ENCODE results near the gene LCT. TPM values are rescaled to one million over a fixed set of nuclear protein-coding genes. Genes with fewer than 3 reads are reported as not detected.

The LCT gene
- total RNA-seq, 1 experiment from 2014 or later: not detected

DNA sequence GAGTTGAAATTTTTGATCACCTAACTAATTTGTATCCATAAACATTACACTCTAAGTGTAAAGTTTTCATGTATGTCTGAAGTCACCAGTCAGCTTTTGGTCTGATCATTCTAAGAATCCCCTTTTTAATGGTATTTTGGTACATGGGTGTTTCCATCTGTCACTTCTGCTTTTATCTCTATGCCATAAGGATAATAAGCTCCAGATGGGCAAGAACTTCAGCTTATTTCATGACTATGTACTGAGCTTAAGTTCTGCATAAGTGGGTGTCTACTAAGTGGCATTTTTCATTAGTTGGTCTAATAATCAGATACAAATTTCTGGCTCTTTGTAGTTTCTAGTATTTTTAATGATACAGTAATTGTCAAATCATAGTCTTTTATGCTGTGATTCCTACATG is 75.0 kb downstream of the LCT start:
- no peak overlapping the region for H3K4me2 ChIP-seq
- no TSS peak for BruUV-seq (replicated peaks)
- intact Hi-C loops (cut with micrococcal nuclease; ENCODE audit: unreplicated experiment): no loop called here
- peaks cover 11% of the 10 kb centered on the region; the same call in 1 of the 2 replicates for H4K20me1 ChIP-seq (ENCODE audit: insufficient read depth)
- no peaks in the 10 kb centered on the region for H3K9me2 ChIP-seq (ENCODE audit: insufficient read depth)
- no peak for TF ChIP-seq EZH2 (IDR thresholded peaks at IDR 0.05; ENCODE audit: low read depth)
- TF ChIP-seq, protein P1, sequence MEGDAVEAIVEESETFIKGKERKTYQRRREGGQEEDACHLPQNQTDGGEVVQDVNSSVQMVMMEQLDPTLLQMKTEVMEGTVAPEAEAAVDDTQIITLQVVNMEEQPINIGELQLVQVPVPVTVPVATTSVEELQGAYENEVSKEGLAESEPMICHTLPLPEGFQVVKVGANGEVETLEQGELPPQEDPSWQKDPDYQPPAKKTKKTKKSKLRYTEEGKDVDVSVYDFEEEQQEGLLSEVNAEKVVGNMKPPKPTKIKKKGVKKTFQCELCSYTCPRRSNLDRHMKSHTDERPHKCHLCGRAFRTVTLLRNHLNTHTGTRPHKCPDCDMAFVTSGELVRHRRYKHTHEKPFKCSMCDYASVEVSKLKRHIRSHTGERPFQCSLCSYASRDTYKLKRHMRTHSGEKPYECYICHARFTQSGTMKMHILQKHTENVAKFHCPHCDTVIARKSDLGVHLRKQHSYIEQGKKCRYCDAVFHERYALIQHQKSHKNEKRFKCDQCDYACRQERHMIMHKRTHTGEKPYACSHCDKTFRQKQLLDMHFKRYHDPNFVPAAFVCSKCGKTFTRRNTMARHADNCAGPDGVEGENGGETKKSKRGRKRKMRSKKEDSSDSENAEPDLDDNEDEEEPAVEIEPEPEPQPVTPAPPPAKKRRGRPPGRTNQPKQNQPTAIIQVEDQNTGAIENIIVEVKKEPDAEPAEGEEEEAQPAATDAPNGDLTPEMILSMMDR (conservative IDR thresholded peaks at IDR 0.05): no peak
- H3K27ac ChIP-seq: no peak overlapping the region
- no peaks in the 10 kb centered on the region for H3K79me2 ChIP-seq (ENCODE audit: low read depth)
- peaks cover 3% of the 10 kb centered on the region; the same call in 1 of the 2 replicates for H3F3A ChIP-seq (ENCODE audit: insufficient read depth, low read depth)
- CTCF ChIA-PET: no interaction called here
- no peaks in the 10 kb centered on the region for H3K27me3 ChIP-seq (ENCODE audit: insufficient read depth, low read depth)
- H3K4me1 ChIP-seq (replicated peaks; ENCODE audit: insufficient read depth): no peaks in the 10 kb centered on the region
- no peaks in the 10 kb centered on the region for H3K9me3 ChIP-seq (ENCODE audit: insufficient read depth, low read depth)
- POLR2A ChIA-PET (ENCODE audit: unreplicated experiment): interaction anchor here (0.7 kb wide), 1 partner anchor 695 kb away, joined by 3 read pairs; no protein-coding TSS in a partner anchor
- H3K4me3 ChIP-seq: no peak overlapping the region
- peaks cover 57% of the 10 kb centered on the region for H3K36me3 ChIP-seq (ENCODE audit: low read depth)
- H2AFZ ChIP-seq: no peak overlapping the region
- no peak for DNase-seq

DNA sequence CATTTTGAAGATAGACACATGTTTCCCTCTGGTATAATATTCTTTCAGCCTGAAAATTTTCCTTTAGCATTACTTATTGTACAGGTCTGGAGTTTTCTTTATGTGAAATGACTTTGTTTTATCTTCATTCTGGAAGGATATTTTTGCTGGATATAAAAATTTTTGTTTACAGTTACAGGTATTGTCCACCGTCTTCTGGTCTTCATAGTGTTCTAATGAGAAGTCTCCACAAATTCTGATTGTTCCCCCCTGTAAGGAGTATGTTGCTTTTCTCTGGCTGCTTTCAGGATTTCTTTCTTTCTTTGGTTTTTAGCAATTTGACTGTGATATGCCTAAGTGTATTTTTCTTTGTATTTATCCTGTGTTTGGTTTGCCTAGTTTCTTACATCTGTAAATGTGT is 80.3 kb downstream of the LCT start:
- no peaks in the 10 kb centered on the region for H3K4me1 ChIP-seq (replicated peaks; ENCODE audit: insufficient read depth)
- ChIA-PET CTCF (no interaction called here), POLR2A (ENCODE audit: unreplicated experiment) (no interaction called here)
- no peak overlapping the region for H3K4me2 ChIP-seq
- no peak overlapping the region for H2AFZ ChIP-seq
- no peaks in the 10 kb centered on the region; the same call in 1 of the 2 replicates for H3K9me3 ChIP-seq (ENCODE audit: insufficient read depth, low read depth)
- BruUV-seq (replicated peaks): no TSS peak
- H3K9me2 ChIP-seq (ENCODE audit: insufficient read depth): no peaks in the 10 kb centered on the region
- H3F3A ChIP-seq (ENCODE audit: insufficient read depth, low read depth): peaks cover 3% of the 10 kb centered on the region; the same call in 1 of the 2 replicates
- H3K79me2 ChIP-seq (ENCODE audit: low read depth): no peaks in the 10 kb centered on the region
- H3K36me3 ChIP-seq (ENCODE audit: low read depth): peaks cover 44% of the 10 kb centered on the region
- no peak overlapping the region for H3K27ac ChIP-seq
- peaks cover 3% of the 10 kb centered on the region; the same call in 1 of the 2 replicates for H4K20me1 ChIP-seq (ENCODE audit: insufficient read depth)
- TF ChIP-seq, protein P1 (conservative IDR thresholded peaks at IDR 0.05): no peak
- TF ChIP-seq EZH2 (IDR thresholded peaks at IDR 0.05; ENCODE audit: low read depth): no peak
- intact Hi-C loops (cut with micrococcal nuclease; ENCODE audit: unreplicated experiment): no loop called here
- no peak for DNase-seq
- no peaks in the 10 kb centered on the region for H3K27me3 ChIP-seq (ENCODE audit: insufficient read depth, low read depth)
- no peak overlapping the region for H3K4me3 ChIP-seq

DNA sequence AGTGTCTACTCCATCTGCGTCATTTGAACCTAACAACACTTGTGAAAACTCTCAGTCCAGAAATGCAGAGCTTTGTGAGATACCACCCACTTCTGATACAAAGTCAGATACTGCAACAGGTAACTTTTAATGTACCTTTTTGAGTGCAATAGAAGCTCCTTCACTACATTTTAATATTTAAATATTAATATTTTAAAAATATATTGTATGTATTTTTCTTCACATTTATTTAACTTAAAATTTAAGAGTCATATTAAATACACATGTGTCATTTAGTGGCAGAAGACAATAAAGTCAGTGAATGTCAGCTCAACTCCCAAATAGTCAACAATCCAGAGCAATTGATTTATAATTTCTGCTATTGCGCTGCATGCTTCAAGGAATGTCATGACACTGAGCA is 81.4 kb downstream of the LCT start:
- no peak overlapping the region for H3K4me2 ChIP-seq
- no peaks in the 10 kb centered on the region; the same call in 1 of the 2 replicates for H3K9me3 ChIP-seq (ENCODE audit: insufficient read depth, low read depth)
- peaks cover 40% of the 10 kb centered on the region for H3K36me3 ChIP-seq (ENCODE audit: low read depth)
- no TSS peak for BruUV-seq (replicated peaks)
- TF ChIP-seq, protein P1 (conservative IDR thresholded peaks at IDR 0.05): no peak
- TF ChIP-seq EZH2 (IDR thresholded peaks at IDR 0.05; ENCODE audit: low read depth): no peak
- no peak overlapping the region for H2AFZ ChIP-seq
- no peak for DNase-seq
- H4K20me1 ChIP-seq (ENCODE audit: insufficient read depth): no peaks in the 10 kb centered on the region; the same call in 1 of the 2 replicates
- no peaks in the 10 kb centered on the region for H3K9me2 ChIP-seq (ENCODE audit: insufficient read depth)
- H3K27me3 ChIP-seq (ENCODE audit: insufficient read depth, low read depth): no peaks in the 10 kb centered on the region
- H3K27ac ChIP-seq: no peak overlapping the region
- no peak overlapping the region for H3K4me3 ChIP-seq
- H3K4me1 ChIP-seq (replicated peaks; ENCODE audit: insufficient read depth): no peaks in the 10 kb centered on the region
- no peaks in the 10 kb centered on the region for H3K79me2 ChIP-seq (ENCODE audit: low read depth)
- intact Hi-C loops (cut with micrococcal nuclease; ENCODE audit: unreplicated experiment): no loop called here
- no peaks in the 10 kb centered on the region; the same call in 1 of the 2 replicates for H3F3A ChIP-seq (ENCODE audit: insufficient read depth, low read depth)
- ChIA-PET POLR2A (ENCODE audit: unreplicated experiment) (no interaction called here), CTCF (no interaction called here)

All from PC-9 (cell line).